ENCODE measurements around the gene WNT8B.
A peak's percentile ranks its signal among the peaks of the same experiment; 100 is the strongest.

WNT8B gene

DNA sequence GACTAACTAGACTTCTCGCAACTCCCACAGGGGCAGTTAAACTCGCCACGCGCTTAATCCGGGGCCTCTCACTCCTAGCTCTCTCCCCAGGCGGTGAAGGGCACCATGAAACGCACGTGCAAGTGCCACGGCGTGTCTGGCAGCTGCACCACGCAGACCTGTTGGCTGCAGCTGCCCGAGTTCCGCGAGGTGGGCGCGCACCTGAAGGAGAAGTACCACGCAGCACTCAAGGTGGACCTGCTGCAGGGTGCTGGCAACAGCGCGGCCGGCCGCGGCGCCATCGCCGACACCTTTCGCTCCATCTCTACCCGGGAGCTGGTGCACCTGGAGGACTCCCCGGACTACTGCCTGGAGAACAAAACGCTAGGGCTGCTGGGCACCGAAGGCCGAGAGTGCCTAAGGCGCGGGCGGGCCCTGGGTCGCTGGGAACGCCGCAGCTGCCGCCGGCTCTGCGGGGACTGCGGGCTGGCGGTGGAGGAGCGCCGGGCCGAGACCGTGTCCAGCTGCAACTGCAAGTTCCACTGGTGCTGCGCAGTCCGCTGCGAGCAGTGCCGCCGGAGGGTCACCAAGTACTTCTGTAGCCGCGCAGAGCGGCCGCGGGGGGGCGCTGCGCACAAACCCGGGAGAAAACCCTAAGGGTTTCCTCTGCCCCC, 19.5 kb downstream of the WNT8B start:
- H3K4me1 ChIP-seq (ENCODE audit: low read length): 0 out of 2 replicates have a peak, but pooled peaks cover 3% of the 10 kb centered on the region
- peak overlapping the region; percentile 86 for H3K4me3 ChIP-seq (ENCODE audit: low read length)
- H3K4me2 ChIP-seq (ENCODE audit: low read length): peak overlapping the region; percentile 100
- H3K27me3 ChIP-seq (ENCODE audit: low read depth, low read length): peaks cover 21% of the 10 kb centered on the region
- H3K79me2 ChIP-seq (ENCODE audit: low read length): no peaks in the 10 kb centered on the region
- H3K36me3 ChIP-seq (replicated peaks; ENCODE audit: low read depth, low read length): no peaks in the 10 kb centered on the region
- TF ChIP-seq, protein P1, sequence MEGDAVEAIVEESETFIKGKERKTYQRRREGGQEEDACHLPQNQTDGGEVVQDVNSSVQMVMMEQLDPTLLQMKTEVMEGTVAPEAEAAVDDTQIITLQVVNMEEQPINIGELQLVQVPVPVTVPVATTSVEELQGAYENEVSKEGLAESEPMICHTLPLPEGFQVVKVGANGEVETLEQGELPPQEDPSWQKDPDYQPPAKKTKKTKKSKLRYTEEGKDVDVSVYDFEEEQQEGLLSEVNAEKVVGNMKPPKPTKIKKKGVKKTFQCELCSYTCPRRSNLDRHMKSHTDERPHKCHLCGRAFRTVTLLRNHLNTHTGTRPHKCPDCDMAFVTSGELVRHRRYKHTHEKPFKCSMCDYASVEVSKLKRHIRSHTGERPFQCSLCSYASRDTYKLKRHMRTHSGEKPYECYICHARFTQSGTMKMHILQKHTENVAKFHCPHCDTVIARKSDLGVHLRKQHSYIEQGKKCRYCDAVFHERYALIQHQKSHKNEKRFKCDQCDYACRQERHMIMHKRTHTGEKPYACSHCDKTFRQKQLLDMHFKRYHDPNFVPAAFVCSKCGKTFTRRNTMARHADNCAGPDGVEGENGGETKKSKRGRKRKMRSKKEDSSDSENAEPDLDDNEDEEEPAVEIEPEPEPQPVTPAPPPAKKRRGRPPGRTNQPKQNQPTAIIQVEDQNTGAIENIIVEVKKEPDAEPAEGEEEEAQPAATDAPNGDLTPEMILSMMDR (IDR thresholded peaks at IDR 0.05; ENCODE audit: low read depth, low read length): peak; percentile 81
- TF ChIP-seq EZH2phosphoT487 (IDR thresholded peaks at IDR 0.05; ENCODE audit: low read depth): no peak
- H2AFZ ChIP-seq (ENCODE audit: low read depth, low read length): peak overlapping the region; percentile 90
- no peaks in the 10 kb centered on the region for H3K9me3 ChIP-seq (ENCODE audit: insufficient read depth, low read length)
- peak overlapping the region; percentile 39 for H3K9ac ChIP-seq (ENCODE audit: low read length)
- no peaks in the 10 kb centered on the region for H4K20me1 ChIP-seq (ENCODE audit: insufficient read depth, low read length)
- no peak overlapping the region for H3K27ac ChIP-seq (ENCODE audit: low read length)

DNA sequence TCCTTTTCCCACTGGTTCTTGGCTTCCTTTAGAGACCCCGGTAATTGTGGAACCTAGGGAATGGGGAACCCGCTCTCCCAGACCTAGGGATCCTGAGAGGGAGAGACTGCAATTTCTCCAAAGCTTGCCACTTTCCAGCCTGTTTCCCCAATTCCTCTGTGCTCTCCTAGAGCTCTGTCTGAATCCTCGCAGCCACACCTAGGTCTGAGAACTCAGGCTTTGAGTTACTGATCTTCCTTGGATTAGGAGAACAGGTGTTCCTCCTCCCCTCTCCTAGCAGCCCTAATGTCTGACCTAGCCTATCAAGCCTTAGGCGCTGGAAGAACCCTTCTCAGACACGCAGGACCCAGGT, 20.0 kb downstream of the WNT8B start:
- Histone ChIP-seq H2AFZ (ENCODE audit: low read depth, low read length) (no peak overlapping the region), H3K9me3 (ENCODE audit: insufficient read depth, low read length) (no peaks in the 10 kb centered on the region), H4K20me1 (ENCODE audit: insufficient read depth, low read length) (no peaks in the 10 kb centered on the region), H3K4me1 (ENCODE audit: low read length) (0 out of 2 replicates have a peak, but pooled peaks cover 3% of the 10 kb centered on the region), H3K27ac (ENCODE audit: low read length) (no peak overlapping the region), H3K36me3 (replicated peaks; ENCODE audit: low read depth, low read length) (no peaks in the 10 kb centered on the region), H3K27me3 (ENCODE audit: low read depth, low read length) (peaks cover 21% of the 10 kb centered on the region), H3K4me3 (ENCODE audit: low read length) (peak overlapping the region; percentile 86), H3K79me2 (ENCODE audit: low read length) (no peaks in the 10 kb centered on the region), H3K9ac (ENCODE audit: low read length) (no peak overlapping the region), H3K4me2 (ENCODE audit: low read length) (peak overlapping the region; percentile 100)
- TF ChIP-seq, protein P1 (IDR thresholded peaks at IDR 0.05; ENCODE audit: low read depth, low read length): no peak; the same call in 1 of the 2 replicates
- no peak for TF ChIP-seq EZH2phosphoT487 (IDR thresholded peaks at IDR 0.05; ENCODE audit: low read depth)

DNA sequence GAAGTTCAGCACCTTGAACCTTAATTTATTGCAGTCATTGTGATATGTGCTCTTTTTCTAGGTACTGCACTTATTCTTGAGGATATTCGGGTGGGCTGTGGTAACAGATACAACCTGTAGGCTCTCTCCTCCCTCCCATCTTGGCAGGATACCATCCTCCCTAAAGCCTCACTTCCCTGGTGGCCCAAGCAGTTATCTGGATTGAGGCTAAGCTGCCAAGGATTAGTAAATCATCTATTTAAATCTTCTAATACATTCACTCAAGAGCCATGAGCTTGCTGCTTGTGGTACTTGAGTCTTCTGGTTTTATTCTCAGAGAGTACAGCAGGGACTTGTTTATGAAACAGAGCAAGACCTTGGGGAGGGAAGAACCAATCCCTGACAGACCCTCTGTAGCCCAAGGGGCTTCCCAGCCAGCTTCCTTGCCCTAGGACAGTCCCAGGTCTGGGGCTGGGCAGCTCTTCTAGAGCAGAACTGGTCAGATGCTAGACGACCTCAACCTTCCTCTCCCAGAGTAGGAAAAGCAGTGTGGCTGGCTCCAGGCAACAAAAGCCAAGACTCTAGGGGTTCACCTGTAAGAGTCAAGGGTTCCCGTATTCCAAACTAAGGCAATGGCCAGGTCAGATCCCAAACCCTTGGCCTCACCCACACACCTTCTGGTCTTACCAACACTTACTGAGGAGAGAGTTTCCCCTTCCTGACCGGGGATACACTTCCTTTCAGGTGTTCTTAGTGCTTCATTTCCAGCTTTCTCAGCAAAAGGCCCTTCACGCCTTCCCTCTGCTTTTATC, 21.3 kb downstream of the WNT8B start:
- H3K4me2 ChIP-seq (ENCODE audit: low read length): no peak overlapping the region
- 0 out of 2 replicates have a peak, but pooled peaks cover 3% of the 10 kb centered on the region for H3K4me1 ChIP-seq (ENCODE audit: low read length)
- no peak overlapping the region for H3K27ac ChIP-seq (ENCODE audit: low read length)
- H2AFZ ChIP-seq (ENCODE audit: low read depth, low read length): no peak overlapping the region
- no peaks in the 10 kb centered on the region for H3K79me2 ChIP-seq (ENCODE audit: low read length)
- TF ChIP-seq, protein P1 (IDR thresholded peaks at IDR 0.05; ENCODE audit: low read depth, low read length): no peak
- no peak for TF ChIP-seq EZH2phosphoT487 (IDR thresholded peaks at IDR 0.05; ENCODE audit: low read depth)
- no peaks in the 10 kb centered on the region for H3K36me3 ChIP-seq (replicated peaks; ENCODE audit: low read depth, low read length)
- H3K9me3 ChIP-seq (ENCODE audit: insufficient read depth, low read length): no peaks in the 10 kb centered on the region
- no peak overlapping the region for H3K9ac ChIP-seq (ENCODE audit: low read length)
- H4K20me1 ChIP-seq (ENCODE audit: insufficient read depth, low read length): no peaks in the 10 kb centered on the region
- H3K4me3 ChIP-seq (ENCODE audit: low read length): no peak overlapping the region
- H3K27me3 ChIP-seq (ENCODE audit: low read depth, low read length): peaks cover 11% of the 10 kb centered on the region

DNA sequence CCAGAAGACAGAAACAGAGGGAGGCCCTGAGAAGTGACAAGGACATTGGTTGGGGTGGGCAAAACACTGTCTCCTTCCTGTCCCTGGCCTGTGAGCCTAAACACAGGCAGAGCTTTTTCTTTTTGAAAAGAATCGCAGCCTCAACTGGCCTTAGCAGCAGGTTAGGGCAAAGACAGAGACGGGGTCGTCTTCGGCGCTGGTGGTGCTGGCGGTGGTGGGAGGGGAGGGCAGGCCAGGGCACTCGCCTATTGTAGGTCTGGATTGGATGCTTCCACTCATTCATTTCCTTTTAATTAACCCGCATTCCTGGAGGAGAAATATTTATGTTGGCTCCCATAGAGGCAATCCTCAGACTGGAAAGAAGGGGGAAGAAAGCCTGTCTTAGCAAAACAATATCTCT, 22.6 kb downstream of the WNT8B start:
- no peak overlapping the region for H3K4me3 ChIP-seq (ENCODE audit: low read length)
- H3K27ac ChIP-seq (ENCODE audit: low read length): no peak overlapping the region
- H2AFZ ChIP-seq (ENCODE audit: low read depth, low read length): no peak overlapping the region
- 0 out of 2 replicates have a peak, but pooled peaks cover 3% of the 10 kb centered on the region for H3K4me1 ChIP-seq (ENCODE audit: low read length)
- no peak overlapping the region for H3K4me2 ChIP-seq (ENCODE audit: low read length)
- no peaks in the 10 kb centered on the region for H3K36me3 ChIP-seq (replicated peaks; ENCODE audit: low read depth, low read length)
- no peaks in the 10 kb centered on the region for H3K79me2 ChIP-seq (ENCODE audit: low read length)
- no peaks in the 10 kb centered on the region for H3K9me3 ChIP-seq (ENCODE audit: insufficient read depth, low read length)
- no peak overlapping the region for H3K9ac ChIP-seq (ENCODE audit: low read length)
- TF ChIP-seq EZH2phosphoT487 (IDR thresholded peaks at IDR 0.05; ENCODE audit: low read depth): no peak
- TF ChIP-seq, protein P1 (IDR thresholded peaks at IDR 0.05; ENCODE audit: low read depth, low read length): no peak
- H3K27me3 ChIP-seq (ENCODE audit: low read depth, low read length): 0 out of 2 replicates have a peak, but pooled peaks cover under 1% of the 10 kb centered on the region
- H4K20me1 ChIP-seq (ENCODE audit: insufficient read depth, low read length): no peaks in the 10 kb centered on the region
